Activated CD4-positive, alpha-beta T cell treated with anti-CD3 and anti-CD28 coated beads, Interleukin-2, amount 50 U/mL, for 4 hours (primary cell): ENCODE measurements around the gene MCU.

Experiments used
- DNase-seq, 2 experiments: peaks; one replicate each; pipeline ENCODE4 v3.0.0-alpha.2; 2020

MCU gene

DNA sequence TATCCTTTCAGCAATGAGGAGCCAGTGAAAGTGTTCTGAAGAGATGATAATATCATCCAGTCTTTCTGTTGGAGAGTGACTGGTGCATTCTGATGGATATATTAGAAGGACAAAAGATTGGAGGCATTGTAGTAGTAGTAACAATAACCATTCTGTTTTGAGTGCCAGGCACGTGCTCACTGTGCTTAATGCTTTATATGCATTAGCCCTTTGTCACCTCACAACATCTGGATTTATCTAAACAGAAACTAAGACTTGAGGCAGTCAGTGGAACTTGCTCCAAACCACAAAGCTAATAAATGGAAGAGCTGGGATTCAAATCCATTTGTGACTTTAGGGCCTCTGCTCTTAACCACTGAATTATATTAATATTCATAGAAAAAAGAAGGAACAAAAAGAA lies 117.1 kb downstream of the MCU start:
- no peak for DNase-seq

DNA sequence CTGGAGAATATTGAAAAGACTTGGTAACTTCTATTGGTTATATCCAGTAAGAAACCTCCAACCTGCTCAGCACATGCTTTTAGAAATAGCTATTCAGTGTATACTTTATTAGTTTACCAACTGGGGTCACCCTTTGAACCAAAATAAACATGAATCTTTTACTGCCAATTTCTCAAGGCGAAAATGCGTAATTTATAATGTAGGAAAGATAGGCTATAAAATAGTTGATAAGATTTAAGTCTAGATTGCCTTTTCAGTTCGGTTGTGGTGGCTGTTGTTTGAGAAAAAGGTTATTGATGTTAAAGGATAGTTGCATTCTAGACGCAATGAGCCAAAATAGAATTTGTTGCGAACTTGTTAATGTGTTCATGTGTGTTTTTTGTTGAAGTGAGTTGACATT lies 119.0 kb downstream of the MCU start:
- no peak for DNase-seq

DNA sequence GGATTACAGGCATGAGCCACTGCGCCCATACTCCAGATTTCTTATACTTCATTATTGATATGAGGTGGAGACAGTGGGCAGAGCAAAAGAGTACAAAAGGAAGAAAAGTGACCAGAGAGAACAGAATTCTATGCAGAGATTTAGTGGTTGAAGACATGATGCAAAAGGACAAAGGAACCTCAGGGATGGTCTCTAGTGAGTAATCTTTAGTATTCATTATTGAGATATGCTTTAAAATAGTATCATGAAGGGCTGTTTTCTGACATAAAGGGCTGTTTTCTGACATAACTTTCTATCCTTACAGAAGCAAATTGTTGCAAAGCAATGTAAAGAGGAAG lies 120.4 kb downstream of the MCU start:
- no peak for DNase-seq

DNA sequence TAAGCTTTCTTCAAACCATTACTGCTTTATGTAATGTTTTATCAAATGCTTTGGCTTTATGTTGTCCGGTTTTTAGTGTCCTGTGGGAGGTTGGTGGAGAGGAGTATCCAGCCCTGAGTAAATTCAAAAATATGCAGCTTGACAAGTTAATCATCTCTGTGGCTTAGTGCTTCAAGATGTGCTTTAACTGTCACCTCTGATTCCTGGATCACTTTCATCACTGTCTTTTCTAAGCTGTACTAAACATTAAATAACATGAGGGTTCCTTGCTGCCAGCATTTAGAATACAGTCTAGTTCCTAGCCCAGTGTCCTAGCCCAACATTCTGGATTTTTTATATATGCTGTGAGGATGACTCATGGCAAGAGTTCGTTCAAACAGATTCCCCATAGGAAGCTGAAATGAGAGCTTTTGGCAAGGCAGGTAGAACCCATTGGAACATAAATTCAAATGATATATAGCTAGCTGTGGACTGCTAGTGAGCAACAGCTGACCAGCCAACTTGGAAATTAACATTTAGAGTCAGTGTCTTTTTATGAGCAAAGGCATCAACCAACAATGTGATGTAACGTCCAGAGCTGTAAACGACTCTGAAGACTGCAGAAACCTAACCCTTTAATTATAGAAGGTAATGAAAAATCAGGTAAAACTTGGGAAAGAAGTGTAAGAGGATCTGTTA lies 120.9 kb downstream of the MCU start:
- no peak for DNase-seq

DNA sequence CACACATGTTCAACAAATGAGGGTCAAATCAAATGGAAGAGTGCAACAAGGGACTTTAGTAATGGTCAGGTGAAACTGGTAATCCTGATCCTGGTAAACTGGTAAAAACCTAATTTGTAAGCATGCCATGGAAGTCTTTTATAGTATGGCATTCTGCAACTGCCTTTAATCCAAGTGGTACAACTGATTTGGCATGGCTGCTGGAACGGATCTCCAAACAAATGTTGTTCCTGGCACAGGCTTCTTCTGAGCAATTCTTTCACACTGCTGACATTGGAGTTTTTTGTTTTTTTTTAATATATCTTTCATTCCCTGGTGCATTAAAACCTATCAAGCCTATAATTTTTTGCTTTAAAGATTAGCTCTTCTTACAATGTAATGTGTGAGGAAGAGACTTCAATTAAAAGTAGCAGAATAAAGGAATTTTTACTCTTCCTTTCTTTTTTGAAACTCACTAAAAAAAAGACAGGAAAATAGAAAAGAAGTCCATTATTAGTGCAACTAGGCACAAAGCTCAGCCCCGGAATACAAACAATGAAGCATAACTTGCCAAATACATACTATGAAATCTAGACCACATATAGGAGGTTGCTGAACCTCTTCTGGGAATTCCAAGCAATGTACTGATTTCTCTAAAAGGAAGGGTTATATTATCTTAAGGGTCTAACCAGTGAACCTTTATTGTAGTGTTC lies 122.3 kb downstream of the MCU start:
- no peak for DNase-seq

DNA sequence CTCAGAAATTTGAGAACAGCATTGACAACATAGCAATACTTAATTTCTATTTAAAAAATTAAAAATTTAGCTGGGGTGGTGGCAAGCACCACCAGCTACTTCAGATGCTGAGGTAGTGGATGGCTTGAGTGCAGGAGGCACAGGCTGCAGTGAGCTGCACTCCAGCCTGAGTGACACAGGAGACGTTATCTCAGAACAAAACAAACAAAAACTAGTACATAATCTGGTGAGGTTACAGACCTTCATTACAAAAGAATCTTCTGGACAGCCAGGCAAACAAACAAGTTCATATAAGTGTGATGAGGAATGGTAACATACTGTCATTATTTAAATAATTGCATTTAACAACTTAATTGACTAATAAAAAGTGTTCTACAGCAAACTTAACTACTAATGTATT lies 124.6 kb downstream of the MCU start:
- no peak for DNase-seq

DNA sequence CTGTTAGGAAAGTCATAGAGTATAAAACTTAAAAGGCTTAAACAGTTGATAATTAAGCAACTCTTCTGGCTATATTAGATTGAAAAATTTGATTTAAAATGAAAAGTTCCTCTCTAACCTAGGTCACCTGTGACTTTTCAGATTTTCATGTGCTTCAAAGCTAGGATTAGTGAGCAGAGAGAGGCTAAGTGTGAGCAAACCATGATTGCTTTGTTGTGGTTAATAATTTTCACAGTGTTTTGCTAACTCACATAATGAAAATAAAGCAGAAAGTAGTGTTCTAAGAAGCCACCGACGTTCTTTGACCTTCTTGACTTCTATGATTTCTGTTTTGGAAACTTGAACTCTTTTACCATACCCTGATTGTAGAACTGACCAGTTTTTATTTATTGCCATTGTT lies 126.1 kb downstream of the MCU start:
- DNase-seq: no peak

DNA sequence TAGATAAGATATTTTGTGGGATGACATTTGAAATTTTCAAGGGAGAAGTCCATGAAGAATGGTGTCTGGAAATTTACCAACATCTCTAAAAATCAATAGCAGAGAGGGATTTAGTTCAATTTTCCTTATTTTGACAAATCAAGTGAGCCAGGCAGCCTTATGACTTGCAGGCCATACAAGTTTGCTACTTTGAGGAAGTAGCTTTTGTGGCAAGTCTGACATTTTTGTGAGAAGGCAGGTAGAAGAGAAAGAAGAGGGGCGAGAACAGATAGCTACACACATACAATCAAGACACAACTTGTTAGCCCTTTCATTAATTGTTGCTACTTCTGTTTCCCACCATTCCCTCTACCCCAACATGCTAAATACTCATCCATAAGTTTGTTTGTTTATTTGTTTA lies 127.1 kb downstream of the MCU start:
- DNase-seq: no peak

DNA sequence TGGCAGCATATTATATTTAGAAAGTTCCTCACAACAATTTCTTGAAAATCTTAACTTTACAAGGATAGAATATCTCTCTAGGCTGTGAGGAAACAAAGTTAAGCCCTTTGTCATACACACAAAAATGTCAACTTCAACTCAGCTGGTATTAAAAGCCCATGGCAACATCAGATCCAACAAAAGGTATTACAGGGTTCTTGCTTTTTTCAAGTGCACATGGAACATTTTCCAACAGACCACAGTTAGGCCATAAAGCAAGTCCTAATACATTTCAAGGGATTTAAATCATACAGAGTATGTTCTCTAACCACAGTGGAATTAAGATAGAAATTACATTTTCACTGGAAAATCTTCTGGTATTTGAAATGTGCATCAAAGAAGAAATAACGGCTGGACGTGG lies 129.7 kb downstream of the MCU start:
- DNase-seq: no peak

DNA sequence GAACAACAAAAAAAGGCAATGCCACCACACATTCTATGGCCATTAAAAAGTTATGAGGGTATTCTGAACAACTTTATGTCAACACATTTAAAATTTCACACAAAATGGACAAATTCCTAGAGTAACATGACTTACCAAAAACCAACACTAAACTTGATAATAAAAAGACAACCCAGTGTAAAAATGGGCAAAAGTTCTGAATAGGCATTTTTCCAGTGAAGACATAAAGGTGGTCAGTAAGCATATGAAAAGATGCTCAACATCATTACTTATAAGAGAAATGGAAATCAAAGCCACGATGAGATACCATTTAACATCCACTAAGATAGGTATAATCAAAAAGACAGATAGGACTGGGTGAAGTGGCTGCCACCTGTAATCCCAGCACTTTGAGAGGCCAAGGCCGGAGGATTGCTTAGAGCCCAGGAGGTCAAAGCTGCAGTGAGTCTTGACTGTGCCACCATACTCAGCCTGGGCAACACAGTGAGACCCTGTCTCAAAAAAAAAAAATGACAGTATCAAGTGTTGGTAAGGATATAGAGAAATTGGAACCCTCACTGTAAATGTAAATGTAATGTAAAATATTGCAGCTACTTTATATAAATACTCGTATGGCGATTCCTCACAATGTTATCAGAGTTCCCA lies 130.5 kb downstream of the MCU start:
- no peak for DNase-seq

DNA sequence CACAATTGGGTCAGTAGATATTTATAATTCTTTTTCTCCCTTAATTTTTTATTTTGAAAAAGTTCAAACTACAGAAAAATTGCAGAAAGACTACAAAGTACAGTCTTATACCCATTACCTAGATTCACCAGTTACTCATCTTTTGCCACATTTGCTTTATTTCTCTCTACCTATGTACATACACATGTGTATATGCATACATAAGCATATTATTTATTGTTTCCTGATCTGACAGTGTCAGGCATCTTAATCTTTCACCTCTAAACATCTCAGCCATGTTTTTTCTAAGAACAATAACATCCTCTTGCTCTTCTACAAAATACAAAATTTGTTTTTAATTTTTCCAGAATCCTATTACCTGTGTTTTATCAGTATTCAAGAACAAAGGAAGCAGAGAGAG lies 133.2 kb downstream of the MCU start:
- DNase-seq: no peak

DNA sequence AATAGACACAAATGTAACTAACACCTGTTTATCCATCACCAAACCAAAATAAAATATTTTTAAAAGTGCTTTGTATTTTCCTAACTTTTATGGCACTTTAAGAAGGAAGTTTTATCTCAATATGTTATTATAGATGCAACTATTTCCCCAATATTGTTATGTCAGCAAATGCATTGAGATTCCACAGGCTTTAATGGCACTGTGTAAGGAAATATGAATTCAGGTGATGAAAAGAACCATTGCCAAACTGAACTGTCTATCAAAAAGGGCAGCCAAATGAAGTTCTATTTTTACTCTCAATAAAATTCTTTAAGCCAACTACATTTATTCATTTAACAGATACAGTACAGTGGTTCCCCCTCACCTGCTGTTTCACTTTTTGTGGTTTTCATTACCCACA lies 134.4 kb downstream of the MCU start:
- DNase-seq: no peak

DNA sequence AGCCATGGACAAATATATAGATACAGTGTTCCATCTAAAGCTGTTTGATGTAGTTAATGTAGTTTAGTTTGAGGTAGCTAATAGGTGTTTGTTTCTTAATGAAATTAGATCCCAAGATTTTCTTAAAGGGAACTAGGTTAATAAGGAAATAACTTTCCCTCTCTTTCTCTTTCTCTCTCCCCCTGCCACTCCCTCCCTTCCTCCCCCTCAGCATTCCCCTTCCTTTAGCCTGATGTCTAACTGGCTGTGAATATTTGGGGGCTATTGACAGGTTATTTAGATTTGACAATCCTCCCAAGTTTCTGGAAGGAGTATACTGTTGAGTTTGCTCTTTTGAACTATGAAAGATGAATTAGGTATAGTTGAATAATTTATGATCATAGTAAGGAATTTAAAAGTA lies 136.4 kb downstream of the MCU start:
- DNase-seq: no peak

DNA sequence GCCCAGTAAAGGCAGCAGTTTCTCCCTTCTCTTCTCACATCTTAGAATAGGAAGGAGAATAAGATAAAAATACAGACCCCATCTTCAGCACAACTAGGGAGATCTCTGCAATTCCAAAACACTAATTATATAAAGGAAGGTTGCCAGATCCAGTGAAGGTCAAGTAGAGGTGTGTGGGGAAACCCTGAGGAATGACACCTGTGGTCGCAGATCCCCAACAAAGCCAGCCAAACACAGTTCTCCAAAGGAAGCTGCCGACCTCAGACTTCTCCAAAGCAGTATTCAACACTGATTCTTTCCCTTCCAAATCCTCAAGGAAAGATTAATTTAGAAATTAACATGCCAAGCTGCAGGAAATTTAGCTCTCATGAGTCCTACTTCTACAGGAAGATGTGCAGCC lies 138.7 kb downstream of the MCU start:
- DNase-seq: no peak

DNA sequence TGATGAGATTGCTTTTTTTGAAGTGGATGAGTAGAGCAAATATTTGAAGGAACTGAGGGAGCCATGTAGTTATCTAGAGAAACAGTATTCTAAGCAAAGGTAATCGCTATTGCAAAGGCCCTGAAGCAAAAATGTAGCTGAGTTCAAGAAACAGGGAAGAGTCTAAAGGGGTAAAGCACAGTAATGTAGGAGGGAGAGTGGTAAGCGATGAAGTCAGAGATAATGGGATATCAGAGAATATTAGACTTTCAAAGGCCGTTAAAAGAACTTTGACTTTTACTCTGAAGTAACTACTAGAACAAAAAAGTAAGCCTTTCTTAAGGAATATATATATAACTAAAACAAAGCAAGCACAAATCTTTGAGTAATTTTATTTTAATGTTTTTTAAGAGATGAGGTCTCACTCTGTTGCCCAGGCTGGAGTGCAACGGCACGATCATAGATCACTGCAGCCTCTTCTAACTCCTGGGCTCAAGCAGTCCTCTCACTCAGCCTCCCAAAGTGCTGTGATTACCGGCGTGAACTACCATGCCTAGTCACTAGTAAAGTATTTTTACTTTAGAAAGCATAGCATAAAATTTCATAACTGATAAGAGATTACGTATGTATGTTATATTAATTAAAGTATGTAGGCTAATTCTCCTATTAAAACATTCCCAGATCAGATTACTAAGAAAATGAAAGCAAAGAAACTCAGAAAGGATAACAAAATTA lies 139.9 kb downstream of the MCU start:
- no peak for DNase-seq

DNA sequence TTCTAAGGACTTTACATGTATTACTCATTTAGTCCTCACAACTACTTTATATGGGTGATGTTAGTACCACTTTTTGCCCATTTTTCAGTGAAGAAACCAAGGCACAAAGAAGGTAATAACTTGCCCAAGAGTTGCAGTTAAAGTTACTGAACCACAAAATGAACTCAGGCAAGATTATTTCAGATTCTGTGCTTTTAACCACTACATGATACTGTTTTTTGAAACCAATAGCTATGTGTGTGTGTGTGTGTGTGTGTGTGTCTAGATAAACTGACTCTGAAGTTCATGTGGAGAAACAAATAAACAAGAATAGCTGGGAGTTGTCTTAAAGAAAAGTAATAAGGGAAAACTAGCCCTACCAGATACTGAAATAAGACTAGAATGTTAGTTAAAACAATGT lies 140.8 kb downstream of the MCU start:
- DNase-seq: no peak

DNA sequence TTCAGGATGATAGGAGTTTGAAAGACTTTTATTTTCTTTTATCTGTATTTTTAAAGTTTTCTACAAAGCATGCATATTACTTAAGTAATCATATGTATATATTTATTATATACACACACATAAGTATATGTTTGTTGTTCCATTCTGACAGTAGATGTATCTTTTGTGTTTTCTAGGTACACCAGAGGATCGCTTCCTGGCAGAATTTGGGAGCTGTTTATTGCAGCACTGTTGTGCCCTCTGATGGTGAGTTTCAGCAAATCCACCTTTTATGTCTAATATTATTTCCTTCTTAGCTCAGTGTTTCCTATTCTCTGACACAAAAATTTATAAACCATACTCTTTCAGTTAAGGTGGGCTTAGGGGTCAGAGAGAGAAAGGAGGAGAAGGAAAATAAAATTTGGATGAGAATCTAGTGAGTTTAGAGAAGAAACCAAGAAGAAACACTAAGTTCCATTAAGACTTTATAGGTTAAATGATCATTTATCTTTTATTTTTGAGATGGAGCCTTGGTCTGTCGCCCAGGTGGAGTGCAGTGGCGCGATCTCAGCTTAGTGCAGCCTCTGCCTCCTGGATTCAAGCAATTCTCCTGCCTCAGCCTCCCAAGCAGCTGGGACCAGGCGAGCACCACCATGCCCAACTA lies 142.4 kb downstream of the MCU start:
- DNase-seq: peak; percentile 8 to 11

DNA sequence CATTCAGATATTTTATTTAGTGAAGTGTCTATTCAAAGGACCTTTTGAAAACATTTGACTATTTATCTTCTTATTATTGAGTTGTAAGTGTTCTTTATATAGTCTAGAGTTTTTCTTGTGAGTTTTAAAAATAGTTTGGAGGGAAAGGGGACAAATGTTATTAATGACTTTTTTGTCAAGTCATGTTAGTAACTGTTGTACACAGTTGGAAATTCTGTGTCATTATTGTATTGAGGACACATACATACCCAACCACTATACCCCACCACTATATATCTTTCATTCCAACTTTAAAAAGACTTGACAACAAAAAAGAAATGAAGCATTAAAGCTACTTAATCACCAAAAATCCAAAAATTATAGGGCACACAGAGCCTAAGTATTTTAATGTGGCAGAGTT lies 148.4 kb downstream of the MCU start:
- no peak for DNase-seq

DNA sequence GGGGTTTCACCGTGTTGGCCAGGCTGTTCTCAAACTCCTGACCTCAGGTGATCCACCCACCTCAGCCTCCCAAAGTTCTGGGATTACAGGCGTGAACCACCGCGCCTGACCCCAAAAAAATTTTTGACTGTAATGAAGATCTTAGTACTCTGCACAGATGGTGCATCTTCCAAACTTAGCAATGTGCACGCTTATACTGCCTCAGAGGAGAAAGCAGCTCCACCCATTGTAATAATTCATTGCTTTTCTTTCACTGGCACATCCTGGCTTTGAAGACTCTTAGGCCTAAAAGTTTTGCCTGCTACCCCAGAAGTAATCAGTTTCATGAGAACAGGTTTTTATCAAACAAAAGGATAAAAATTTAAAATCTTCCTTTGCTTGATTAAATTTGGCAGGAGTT lies 149.5 kb downstream of the MCU start:
- DNase-seq: no peak

DNA sequence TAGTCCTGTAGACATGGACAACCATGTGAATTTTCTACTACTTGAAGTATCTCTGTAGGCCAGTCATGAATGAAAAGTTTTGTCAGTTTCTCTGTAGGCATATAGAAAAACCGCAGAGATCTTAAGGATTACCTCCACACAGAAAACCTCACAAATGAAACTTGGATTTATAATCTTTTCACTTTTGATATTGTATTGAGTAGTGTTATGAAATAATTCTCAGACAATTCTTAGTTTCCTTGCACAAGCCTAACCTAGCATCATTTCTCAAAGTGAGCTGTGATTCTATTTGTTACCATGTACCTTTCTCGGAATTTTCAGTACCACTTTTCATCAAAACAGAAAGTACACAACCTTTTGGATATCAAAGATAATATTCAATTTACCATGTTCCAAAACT lies 150.2 kb downstream of the MCU start:
- no peak for DNase-seq

DNA sequence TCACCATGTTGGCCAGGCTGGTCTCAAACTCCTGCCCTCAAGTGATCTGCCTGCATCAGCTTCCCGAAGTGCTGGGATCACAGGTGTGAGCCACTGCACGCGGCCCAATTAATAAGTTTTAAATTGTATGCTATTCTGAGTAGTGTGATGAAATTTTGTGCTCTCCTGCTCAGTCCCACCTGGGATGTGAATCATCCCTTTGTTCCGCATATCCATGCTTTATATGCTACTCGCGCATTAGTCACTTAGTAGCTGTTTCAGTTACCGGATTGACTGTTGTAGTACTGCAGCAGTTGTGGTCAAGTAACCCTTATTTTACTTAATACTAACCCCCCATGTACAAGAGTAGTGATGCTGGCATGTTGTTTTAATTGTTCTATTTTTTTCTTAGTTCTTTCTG lies 154.3 kb downstream of the MCU start:
- DNase-seq: no peak

DNA sequence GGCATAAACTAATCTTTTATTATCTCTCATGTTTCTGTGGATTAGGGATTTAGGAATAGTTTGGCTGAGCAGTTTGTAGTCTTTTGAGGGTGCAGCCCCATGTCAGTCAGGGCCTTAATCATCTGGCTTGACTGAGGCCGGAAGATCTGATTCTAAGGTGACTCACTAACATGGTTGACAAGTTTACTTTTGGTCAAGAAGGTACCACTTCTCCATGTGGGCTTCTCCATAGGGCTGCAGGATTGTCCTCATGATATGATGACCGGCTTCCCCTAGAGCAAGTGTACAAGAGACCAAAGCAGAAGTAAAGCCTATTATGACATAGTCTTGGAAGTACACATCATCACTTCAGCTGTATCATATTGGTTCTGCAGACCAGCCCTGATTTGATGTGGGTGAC lies 155.7 kb downstream of the MCU start:
- no peak for DNase-seq

DNA sequence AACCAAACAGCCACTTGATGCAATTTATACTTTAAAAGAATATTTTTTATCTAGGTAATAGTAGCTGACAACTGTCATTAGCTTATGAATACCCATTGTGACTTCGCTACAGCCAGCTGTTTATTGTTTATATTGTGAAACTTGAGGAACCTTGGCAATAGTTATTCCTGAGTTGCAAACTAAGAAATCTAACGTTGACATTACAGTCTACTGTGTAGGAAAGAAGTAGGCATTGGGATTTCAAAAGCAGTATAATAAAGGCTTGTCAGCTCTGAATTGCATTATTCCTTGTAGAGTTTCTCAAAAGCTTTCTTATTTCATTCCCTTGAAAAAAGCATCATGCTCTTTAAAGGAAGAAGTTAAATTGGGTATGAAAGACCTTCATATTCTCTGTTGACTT lies 158.9 kb downstream of the MCU start:
- no peak for DNase-seq

DNA sequence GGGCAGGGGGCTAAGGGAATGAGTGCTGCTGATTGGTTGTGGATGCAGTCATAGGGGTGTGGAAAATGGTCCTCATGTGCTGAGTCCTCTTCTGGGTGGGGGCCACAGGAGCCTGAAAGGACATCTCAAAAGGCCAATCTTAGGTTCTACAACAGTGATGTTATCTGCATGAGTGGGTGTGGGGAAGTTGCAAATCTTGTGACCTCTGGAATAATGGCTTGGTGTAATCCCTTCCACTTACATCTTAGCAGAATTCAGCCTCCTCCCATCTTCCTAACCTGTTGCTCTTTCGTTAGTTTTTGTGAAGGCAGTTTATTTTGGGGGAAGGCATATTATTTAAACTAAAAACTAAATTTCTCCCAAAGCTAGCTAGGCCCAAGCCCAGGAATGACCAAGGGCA lies 159.6 kb downstream of the MCU start:
- no peak for DNase-seq
